HepG2 (cell line): ENCODE data around the gene ATP2B3. TPM values are rescaled to one million over a fixed set of nuclear protein-coding genes. Genes with fewer than 3 reads are reported as not detected.

Experiments used
- AGO2 ChIP-seq: fragments of 200-400 bp; formaldehyde crosslinking; optimal IDR thresholded peaks from 2 replicates; pipeline ENCODE3; 2017; ENCODE audit warnings: mild to moderate bottlenecking, low read depth, low read length, moderate library complexity
- BRD4 ChIP-seq: sonication (generic); formaldehyde crosslinking; IDR thresholded peaks from 2 replicates; pipeline ENCODE4 v1.4.0; 2020; ENCODE audit warnings: missing genetic modification reagents
- HNF1A ChIP-seq, 2 experiments: sonication (generic) in 1 of 2; formaldehyde crosslinking in 1 of 2; IDR thresholded peaks; 2 replicates each; pipeline versions ENCODE4 v1.4.0 to v1.6.1; 2016 to 2020; ENCODE audit warnings: borderline replicate concordance in 1 of 2, low read depth in 1 of 2, mild to moderate bottlenecking in 1 of 2, missing genetic modification reagents in 1 of 2
- MYC ChIP-seq: sonication (generic); formaldehyde crosslinking; IDR thresholded peaks from 2 replicates; pipeline ENCODE4 v1.9.0; 2021; ENCODE audit warnings: missing genetic modification reagents, borderline replicate concordance
- NFATC3 ChIP-seq: sonication (generic); formaldehyde crosslinking; IDR thresholded peaks from 2 replicates; pipeline ENCODE4 v1.5.1; 2020; ENCODE audit warnings: mild to moderate bottlenecking, missing genetic modification reagents
- SALL1 ChIP-seq: sonication (generic); formaldehyde crosslinking; IDR thresholded peaks from 2 replicates; pipeline ENCODE4 v1.8.0; 2022; ENCODE audit warnings: mild to moderate bottlenecking, missing genetic modification reagents
- YY1 ChIP-seq: IDR thresholded peaks from 2 replicates; pipeline ENCODE4 v1.6.1; 2011; ENCODE audit warnings: low read length, low read depth, moderate library complexity, mild to moderate bottlenecking; ENCODE audit not compliant: insufficient read depth, insufficient replicate concordance
- ZBTB3 ChIP-seq: sonication (generic); formaldehyde crosslinking; IDR thresholded peaks from 2 replicates; pipeline ENCODE4 v1.4.0; 2020; ENCODE audit warnings: low read depth, mild to moderate bottlenecking, moderate library complexity, missing genetic modification reagents, borderline replicate concordance
- ZFY ChIP-seq: sonication (generic); formaldehyde crosslinking; IDR thresholded peaks from 2 replicates; pipeline ENCODE4 v1.4.0; 2020; ENCODE audit warnings: missing genetic modification reagents
- ZNF503 ChIP-seq: sonication (generic); formaldehyde crosslinking; IDR thresholded peaks from 2 replicates; pipeline ENCODE4 v1.4.0; 2020; ENCODE audit warnings: missing genetic modification reagents
- ZNF691 ChIP-seq: sonication (generic); formaldehyde crosslinking; IDR thresholded peaks from 2 replicates; pipeline ENCODE4 v1.4.0; 2020; ENCODE audit warnings: missing genetic modification reagents, low read depth, mild to moderate bottlenecking, borderline replicate concordance
- polyA plus RNA-seq, 8 experiments: library from polyadenylated mRNA; depleted of rRNA in 3 of 8; stranded (reverse) in 7 of 8; unstranded in 1 of 8; fragments of >200 nt; fragmentation: Illumina TruSeq in 4 of 8; extraction: Trizol in 4 of 8; gene quantifications; 2 replicates each; pipeline versions ENCODE4 v1.2.1 to v1.2.3, GENCODE V29; 2011 to 2016; ENCODE audit warnings: low read depth in 4 of 8, missing spikeins in 1 of 8, mixed read lengths in 1 of 8; ENCODE audit not compliant: insufficient read depth in 1 of 8
- total RNA-seq, 5 experiments: library from RNA; depleted of rRNA; stranded (reverse); fragments of >200 nt; fragmentation: Illumina TruSeq; extraction: Trizol; gene quantifications; 2 replicates each; pipeline ENCODE4 v1.2.3, GENCODE V29; 2016; ENCODE audit warnings: low read depth in 1 of 5
- TF ChIP-seq, protein P1 (sequence below), 2 experiments: fragments of 450-650 bp in 1 of 2; sonication (generic) in 1 of 2; formaldehyde crosslinking; IDR thresholded peaks; 2 replicates each; pipeline versions ENCODE4 v1.5.0 to v1.8.0; 2020 to 2022; ENCODE audit warnings: mild to moderate bottlenecking in 1 of 2, missing genetic modification reagents in 1 of 2
- TF ChIP-seq, protein P2 (sequence below): sonication (generic); formaldehyde crosslinking; IDR thresholded peaks from 2 replicates; pipeline ENCODE4 v1.5.0; 2020; ENCODE audit warnings: missing genetic modification reagents, mild to moderate bottlenecking, borderline replicate concordance
- TF ChIP-seq, protein P3 (sequence below): sonication (generic); formaldehyde crosslinking; IDR thresholded peaks from 2 replicates; pipeline ENCODE4 v1.4.0; 2020; ENCODE audit warnings: mild to moderate bottlenecking, missing genetic modification reagents

Gene ATP2B3
- total and polyA plus RNA-seq, 2 of the 13 experiments (the other 11 are each of a cell fraction or from before 2014, with no cell fraction given): not detected

DNA sequence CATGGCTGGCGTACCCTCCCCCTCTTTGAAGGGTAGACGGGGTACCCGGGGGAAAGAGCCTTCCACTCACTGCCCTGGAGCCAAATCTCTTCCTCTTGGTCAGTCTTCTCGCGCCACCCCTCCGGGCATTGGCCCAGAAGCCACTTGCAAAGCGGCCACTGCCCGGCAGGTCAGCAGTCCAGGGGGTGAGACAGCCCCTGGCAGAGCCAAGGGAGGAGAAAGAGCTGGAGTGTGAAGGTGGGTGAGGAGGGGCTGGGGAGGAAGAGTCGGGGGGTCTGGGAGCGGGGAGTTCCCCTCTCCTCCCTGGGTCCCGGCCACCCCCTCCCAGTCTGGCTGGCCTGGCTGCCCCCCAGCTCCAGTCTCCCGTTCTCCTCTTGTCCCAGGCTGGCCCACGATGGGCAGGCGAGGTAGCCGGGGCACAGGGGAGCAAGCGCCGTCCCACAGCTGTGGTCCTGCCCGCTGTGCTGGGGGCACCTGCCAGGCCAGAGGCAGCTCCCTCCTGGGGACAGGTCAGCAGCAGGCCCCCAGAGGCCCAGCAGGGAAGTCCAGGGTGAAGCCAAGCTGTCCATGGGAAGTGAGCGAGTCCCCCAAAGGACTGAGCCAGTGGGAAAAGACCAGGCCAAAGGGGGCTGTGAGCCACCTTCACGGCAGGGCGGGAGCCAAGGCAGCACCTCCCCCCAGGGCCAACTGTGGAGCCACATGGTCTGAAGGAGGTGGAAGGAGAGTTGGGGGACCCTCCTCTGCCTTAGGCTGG, 108.0 kb downstream of the ATP2B3 start (continued):
- no peak for TF ChIP-seq HNF1A (IDR thresholded peaks at IDR 0.05; ENCODE audit: low read depth)
- peak; percentile 37; the same call in 1 of the 2 replicates for TF ChIP-seq HNF1A (CRISPR knock-in tag; IDR thresholded peaks at IDR 0.05; ENCODE audit: borderline replicate concordance)
- 0 out of 2 replicates have a peak, but pooled peaks have one; percentile 20 for TF ChIP-seq ZNF691
- no peak for TF ChIP-seq ZBTB3 (CRISPR knock-in tag)
- TF ChIP-seq SALL1 (CRISPR knock-in tag): peak; percentile 10; the same call in 1 of the 2 replicates
- TF ChIP-seq, protein P1, sequence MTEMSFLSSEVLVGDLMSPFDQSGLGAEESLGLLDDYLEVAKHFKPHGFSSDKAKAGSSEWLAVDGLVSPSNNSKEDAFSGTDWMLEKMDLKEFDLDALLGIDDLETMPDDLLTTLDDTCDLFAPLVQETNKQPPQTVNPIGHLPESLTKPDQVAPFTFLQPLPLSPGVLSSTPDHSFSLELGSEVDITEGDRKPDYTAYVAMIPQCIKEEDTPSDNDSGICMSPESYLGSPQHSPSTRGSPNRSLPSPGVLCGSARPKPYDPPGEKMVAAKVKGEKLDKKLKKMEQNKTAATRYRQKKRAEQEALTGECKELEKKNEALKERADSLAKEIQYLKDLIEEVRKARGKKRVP (CRISPR knock-in tag; IDR thresholded peaks at IDR 0.05): no peak
- TF ChIP-seq MYC: peak; percentile 53; the same call in 1 of the 2 replicates
- peak; percentile 43 for TF ChIP-seq ZFY (CRISPR knock-in tag)
- TF ChIP-seq, protein P2, sequence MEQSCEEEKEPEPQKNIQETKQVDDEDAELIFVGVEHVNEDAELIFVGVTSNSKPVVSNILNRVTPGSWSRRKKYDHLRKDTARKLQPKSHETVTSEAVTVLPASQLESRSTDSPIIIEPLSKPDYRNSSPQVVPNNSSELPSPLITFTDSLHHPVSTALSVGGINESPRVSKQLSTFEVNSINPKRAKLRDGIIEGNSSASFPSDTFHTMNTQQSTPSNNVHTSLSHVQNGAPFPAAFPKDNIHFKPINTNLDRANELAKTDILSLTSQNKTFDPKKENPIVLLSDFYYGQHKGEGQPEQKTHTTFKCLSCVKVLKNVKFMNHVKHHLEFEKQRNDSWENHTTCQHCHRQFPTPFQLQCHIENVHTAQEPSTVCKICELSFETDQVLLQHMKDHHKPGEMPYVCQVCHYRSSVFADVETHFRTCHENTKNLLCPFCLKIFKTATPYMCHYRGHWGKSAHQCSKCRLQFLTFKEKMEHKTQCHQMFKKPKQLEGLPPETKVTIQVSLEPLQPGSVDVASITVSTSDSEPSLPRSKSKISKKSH (CRISPR knock-in tag): peak; percentile 61; the same call in 1 of the 2 replicates
- TF ChIP-seq ZNF503 (CRISPR knock-in tag): no peak
- peak; percentile 92 for TF ChIP-seq AGO2
- no peak for TF ChIP-seq NFATC3 (CRISPR knock-in tag)
- peak; percentile 45 for TF ChIP-seq BRD4 (CRISPR knock-in tag)
- no peak for TF ChIP-seq YY1
- TF ChIP-seq, protein P3, sequence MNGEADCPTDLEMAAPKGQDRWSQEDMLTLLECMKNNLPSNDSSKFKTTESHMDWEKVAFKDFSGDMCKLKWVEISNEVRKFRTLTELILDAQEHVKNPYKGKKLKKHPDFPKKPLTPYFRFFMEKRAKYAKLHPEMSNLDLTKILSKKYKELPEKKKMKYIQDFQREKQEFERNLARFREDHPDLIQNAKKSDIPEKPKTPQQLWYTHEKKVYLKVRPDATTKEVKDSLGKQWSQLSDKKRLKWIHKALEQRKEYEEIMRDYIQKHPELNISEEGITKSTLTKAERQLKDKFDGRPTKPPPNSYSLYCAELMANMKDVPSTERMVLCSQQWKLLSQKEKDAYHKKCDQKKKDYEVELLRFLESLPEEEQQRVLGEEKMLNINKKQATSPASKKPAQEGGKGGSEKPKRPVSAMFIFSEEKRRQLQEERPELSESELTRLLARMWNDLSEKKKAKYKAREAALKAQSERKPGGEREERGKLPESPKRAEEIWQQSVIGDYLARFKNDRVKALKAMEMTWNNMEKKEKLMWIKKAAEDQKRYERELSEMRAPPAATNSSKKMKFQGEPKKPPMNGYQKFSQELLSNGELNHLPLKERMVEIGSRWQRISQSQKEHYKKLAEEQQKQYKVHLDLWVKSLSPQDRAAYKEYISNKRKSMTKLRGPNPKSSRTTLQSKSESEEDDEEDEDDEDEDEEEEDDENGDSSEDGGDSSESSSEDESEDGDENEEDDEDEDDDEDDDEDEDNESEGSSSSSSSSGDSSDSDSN (CRISPR knock-in tag): peak; percentile 47; the same call in 1 of the 2 replicates
